Fibroblast of lung (primary cell): ENCODE measurements around the gene MACROD2.

ENCODE experiments used
- EZH2 ChIP-seq: IDR thresholded peaks from 2 replicates; pipeline ENCODE4 v1.5.1; 2012; ENCODE audit warnings: low read length, control low read depth, mild to moderate bottlenecking; ENCODE audit errors: missing control alignments
- TF ChIP-seq, protein P1 (sequence below), 2 donors: IDR thresholded peaks in 1 of 2; conservative IDR thresholded peaks in 1 of 2; 1 replicate in 1 of 2; 2 replicates in 1 of 2; pipeline ENCODE4 v1.5.1; 2011 to 2012; ENCODE audit warnings: low read length in 2 of 2, control low read depth in 1 of 2, inconsistent platforms in 1 of 2, low read depth in 1 of 2, mild to moderate bottlenecking in 1 of 2

GRCh38 chr20:15461938-15462337, 1466.6 kb downstream of the MACROD2 start:
- TF ChIP-seq, protein P1, sequence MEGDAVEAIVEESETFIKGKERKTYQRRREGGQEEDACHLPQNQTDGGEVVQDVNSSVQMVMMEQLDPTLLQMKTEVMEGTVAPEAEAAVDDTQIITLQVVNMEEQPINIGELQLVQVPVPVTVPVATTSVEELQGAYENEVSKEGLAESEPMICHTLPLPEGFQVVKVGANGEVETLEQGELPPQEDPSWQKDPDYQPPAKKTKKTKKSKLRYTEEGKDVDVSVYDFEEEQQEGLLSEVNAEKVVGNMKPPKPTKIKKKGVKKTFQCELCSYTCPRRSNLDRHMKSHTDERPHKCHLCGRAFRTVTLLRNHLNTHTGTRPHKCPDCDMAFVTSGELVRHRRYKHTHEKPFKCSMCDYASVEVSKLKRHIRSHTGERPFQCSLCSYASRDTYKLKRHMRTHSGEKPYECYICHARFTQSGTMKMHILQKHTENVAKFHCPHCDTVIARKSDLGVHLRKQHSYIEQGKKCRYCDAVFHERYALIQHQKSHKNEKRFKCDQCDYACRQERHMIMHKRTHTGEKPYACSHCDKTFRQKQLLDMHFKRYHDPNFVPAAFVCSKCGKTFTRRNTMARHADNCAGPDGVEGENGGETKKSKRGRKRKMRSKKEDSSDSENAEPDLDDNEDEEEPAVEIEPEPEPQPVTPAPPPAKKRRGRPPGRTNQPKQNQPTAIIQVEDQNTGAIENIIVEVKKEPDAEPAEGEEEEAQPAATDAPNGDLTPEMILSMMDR (conservative IDR thresholded peaks at IDR 0.05 in 1 of 2, IDR thresholded peaks at IDR 0.05 in 1 of 2; ENCODE audit: low read depth in 1 of 2, low read length in 2 of 2) = no peak
- no peak for TF ChIP-seq EZH2
